CD14-positive monocyte (primary cell): Measurements from ENCODE around the gene IL9R. TPM values are rescaled to one million over a fixed set of nuclear protein-coding genes. Genes with fewer than 3 reads are reported as not detected.
"Not testable (repeated sequence)": the region's sequence is repeated elsewhere in the genome, so short reads cannot be mapped to it uniquely, and the experiment has no call there.

Experiments used
- DNase-seq, 3 donors: peaks; one replicate each; pipeline ENCODE4 v3.0.0-alpha.2; 2011 to 2022
- H2AFZ ChIP-seq: 2 replicates; pipeline ENCODE4 v1.6.0; 2012; ENCODE audit warnings: mild to moderate bottlenecking, low read depth, low read length, inconsistent platforms; ENCODE audit not compliant: insufficient read depth, poor library complexity, severe bottlenecking
- H3K27ac ChIP-seq, 2 donors: 1 replicate in 1 of 2; 2 replicates in 1 of 2; pipeline ENCODE4 v1.5.1; 2012 to 2013; ENCODE audit warnings: low read length in 2 of 2, control low read depth in 1 of 2, inconsistent platforms in 1 of 2, low read depth in 1 of 2, mild to moderate bottlenecking in 1 of 2
- H3K27me3 ChIP-seq, 2 donors: one replicate each; pipeline versions ENCODE4 v1.6.0 to v1.6.1; 2011 to 2013; ENCODE audit warnings: low read length in 2 of 2; ENCODE audit not compliant: control insufficient read depth in 2 of 2, insufficient read depth in 2 of 2
- H3K36me3 ChIP-seq, 2 donors: replicated peaks in 1 of 2; 1 replicate in 1 of 2; 2 replicates in 1 of 2; pipeline versions ENCODE4 v1.5.1 to v1.6.1; 2012 to 2013; ENCODE audit warnings: low read length in 2 of 2, control low read depth in 1 of 2, inconsistent platforms in 1 of 2, mild to moderate bottlenecking in 1 of 2; ENCODE audit not compliant: insufficient read depth in 2 of 2, control insufficient read depth in 1 of 2
- H3K4me1 ChIP-seq, 2 donors: 1 replicate in 1 of 2; 2 replicates in 1 of 2; pipeline versions ENCODE4 v1.5.1 to v1.6.1; 2012 to 2013; ENCODE audit warnings: low read length in 2 of 2, control low read depth in 1 of 2, inconsistent platforms in 1 of 2, mild to moderate bottlenecking in 1 of 2, moderate library complexity in 1 of 2; ENCODE audit not compliant: insufficient read depth in 2 of 2, control insufficient read depth in 1 of 2
- H3K4me2 ChIP-seq: replicated peaks from 2 replicates; pipeline ENCODE3; 2012; ENCODE audit warnings: low read length, moderate library complexity, mild to moderate bottlenecking; ENCODE audit not compliant: poor library complexity, severe bottlenecking; ENCODE audit errors: extremely low read depth
- H3K4me3 ChIP-seq, 3 experiments: fragments of 200-600 bp in 1 of 3; sonication (generic) in 1 of 3; replicated peaks in 1 of 3; 1 replicate in 2 of 3; 2 replicates in 1 of 3; pipeline ENCODE4 v1.5.1; 2011 to 2013; ENCODE audit warnings: low read length in 3 of 3, mild to moderate bottlenecking in 3 of 3, control low read depth in 2 of 3, low read depth in 2 of 3, inconsistent platforms in 1 of 3, moderate library complexity in 1 of 3
- H3K79me2 ChIP-seq: 2 replicates; pipeline ENCODE4 v1.6.0; 2012; ENCODE audit warnings: mild to moderate bottlenecking, control low read depth, inconsistent platforms, low read length, moderate library complexity; ENCODE audit not compliant: insufficient read depth
- H3K9ac ChIP-seq: 2 replicates; pipeline ENCODE4 v1.6.0; 2017; ENCODE audit warnings: low read length, mild to moderate bottlenecking; ENCODE audit not compliant: insufficient read depth, poor library complexity, severe bottlenecking
- H3K9me3 ChIP-seq, 2 donors: replicated peaks in 1 of 2; 1 replicate in 1 of 2; 2 replicates in 1 of 2; pipeline versions ENCODE4 v1.5.1 to v1.6.1; 2012 to 2013; ENCODE audit warnings: low read length in 2 of 2, control low read depth in 1 of 2; ENCODE audit not compliant: control insufficient read depth in 1 of 2, insufficient read depth in 1 of 2
- H4K20me1 ChIP-seq: 2 replicates; pipeline ENCODE4 v1.6.0; 2012; ENCODE audit warnings: mild to moderate bottlenecking, low read length, control low read depth, moderate library complexity; ENCODE audit not compliant: insufficient read depth
- H3K27ac Mint-ChIP-seq, 7 donors: one replicate each; pipeline ENCODE4 v1.8.0; 2020; ENCODE audit warnings: mild to moderate bottlenecking in 7 of 7, mixed read lengths in 7 of 7, moderate library complexity in 6 of 7, inconsistent platforms in 2 of 7
- H3K27me3 Mint-ChIP-seq, 3 donors: one replicate each; pipeline ENCODE4 v1.8.0; 2021 to 2022; ENCODE audit warnings: low read depth in 3 of 3, mild to moderate bottlenecking in 3 of 3, mixed read lengths in 3 of 3, moderate library complexity in 3 of 3, inconsistent platforms in 1 of 3
- H3K36me3 Mint-ChIP-seq, 2 donors: one replicate each; pipeline ENCODE4 v1.8.0; 2020; ENCODE audit warnings: mixed read lengths in 2 of 2, inconsistent platforms in 1 of 2, mild to moderate bottlenecking in 1 of 2
- H3K4me1 Mint-ChIP-seq: one replicate; pipeline ENCODE4 v1.8.0; 2020; ENCODE audit warnings: mild to moderate bottlenecking, mixed read lengths
- H3K4me3 Mint-ChIP-seq, 2 donors: one replicate each; pipeline ENCODE4 v1.8.0; 2020; ENCODE audit warnings: mild to moderate bottlenecking in 2 of 2, mixed read lengths in 2 of 2, moderate library complexity in 1 of 2
- H3K9me3 Mint-ChIP-seq, 7 donors: one replicate each; pipeline ENCODE4 v1.8.0; 2020 to 2022; ENCODE audit warnings: mixed read lengths in 7 of 7, mild to moderate bottlenecking in 6 of 7, moderate library complexity in 6 of 7, inconsistent platforms in 2 of 7
- WGBS: methylation state at CpG from one replicate; pipeline ENCODE4 v1.1.5; 2013; ENCODE audit warnings: missing lambda C conversion rate; ENCODE audit not compliant: insufficient coverage; 5-methylcytosine and 5-hydroxymethylcytosine counted together
- intact Hi-C, 2 donors: fragments of 100-400 bp; cut with micrococcal nuclease; formaldehyde crosslinking; loops; one replicate each; pipeline versions ENCODE4 v1.15.0 to v1.15.1; 2023
- polyA plus RNA-seq, 3 donors: library from polyadenylated mRNA; depleted of rRNA in 1 of 3; unstranded in 2 of 3; stranded (reverse) in 1 of 3; fragments of 300-500 nt in 2 of 3; fragments of >200 nt in 1 of 3; fragmentation: Illumina TruSeq in 2 of 3; gene quantifications; 1 replicate in 2 of 3; 2 replicates in 1 of 3; pipeline ENCODE4 v1.2.3, GENCODE V29; 2012 to 2021

The IL9R gene
- polyA plus RNA-seq, 3 donors, result 0.25 to 1.0 (median 0.85) TPM

- H3K4me2 ChIP-seq, H3K36me3 ChIP-seq, H3K9ac ChIP-seq, H3K36me3 Mint-ChIP-seq, H3K27ac ChIP-seq, H3K9me3 ChIP-seq, DNase-seq, H3K4me3 ChIP-seq, H3K27me3 ChIP-seq, H3K4me3 Mint-ChIP-seq, H3K9me3 Mint-ChIP-seq, H3K27me3 Mint-ChIP-seq, H3K4me1 ChIP-seq, H3K4me1 Mint-ChIP-seq, H3K79me2 ChIP-seq, H4K20me1 ChIP-seq, H2AFZ ChIP-seq, H3K27ac Mint-ChIP-seq, intact Hi-C loops: not testable (repeated sequence)
- WGBS, result 96% methylated on average over 4 of the region's 5 CpGs
These were observed 22.4 kb downstream of the IL9R start for GRCh38 chrX:156019846-156020245.

- H3K4me3 ChIP-seq, H3K4me2 ChIP-seq, H3K4me3 Mint-ChIP-seq, H3K9me3 ChIP-seq, H3K27me3 Mint-ChIP-seq, H4K20me1 ChIP-seq, H3K9ac ChIP-seq, H3K27ac Mint-ChIP-seq, H2AFZ ChIP-seq, intact Hi-C loops, H3K36me3 ChIP-seq, H3K4me1 Mint-ChIP-seq, H3K27me3 ChIP-seq, H3K4me1 ChIP-seq, DNase-seq, H3K36me3 Mint-ChIP-seq, H3K27ac ChIP-seq, H3K9me3 Mint-ChIP-seq, H3K79me2 ChIP-seq: not testable (repeated sequence)
- WGBS, result 100% methylated on average over 1 of the region's 9 CpGs
These were observed 25.5 kb downstream of the IL9R start for GRCh38 chrX:156023002-156023401.

- H3K36me3 ChIP-seq, H3K27me3 ChIP-seq, H3K27me3 Mint-ChIP-seq, H3K9ac ChIP-seq, H3K9me3 Mint-ChIP-seq, H4K20me1 ChIP-seq, H3K79me2 ChIP-seq, H3K27ac Mint-ChIP-seq, H3K9me3 ChIP-seq, H2AFZ ChIP-seq, H3K4me1 ChIP-seq, H3K4me2 ChIP-seq, DNase-seq, H3K4me1 Mint-ChIP-seq, H3K4me3 Mint-ChIP-seq, H3K36me3 Mint-ChIP-seq, H3K27ac ChIP-seq, intact Hi-C loops: not testable (repeated sequence)
- H3K4me3 ChIP-seq, result peak overlapping the region in 1 of 3 experiments; percentile 7
- WGBS, result 45% methylated on average over 11 of the region's 17 CpGs
These were observed 27.5 kb downstream of the IL9R start for GRCh38 chrX:156024949-156025492.

GRCh38 chrX:156028653-156029237 lies 31.2 kb downstream of the IL9R start:
- H3K4me3 ChIP-seq, DNase-seq, H3K9ac ChIP-seq, H3K27me3 Mint-ChIP-seq, H3K36me3 Mint-ChIP-seq, H3K4me2 ChIP-seq, intact Hi-C loops, H3K4me1 ChIP-seq, H3K27me3 ChIP-seq, H3K27ac Mint-ChIP-seq, H3K4me1 Mint-ChIP-seq, H3K27ac ChIP-seq, H3K79me2 ChIP-seq, H3K9me3 Mint-ChIP-seq, H3K36me3 ChIP-seq, H2AFZ ChIP-seq, H3K4me3 Mint-ChIP-seq, H3K9me3 ChIP-seq, H4K20me1 ChIP-seq: not testable (repeated sequence)
- WGBS, result no CpG with 5 or more reads among the region's 73 CpGs
